ENCODE results near the gene SEC24D.

SEC24D gene

GRCh38 chr4:118837121-118837507 lies 1.2 kb upstream of the SEC24D start:
- Mint-ChIP-seq H3K4me3 (peak overlapping the region; percentile 98), H3K27ac (ENCODE audit: low read depth) (no peak overlapping the region), H3K27me3 (no peaks in the 10 kb centered on the region), H3K9me3 (no peaks in the 10 kb centered on the region), H3K4me1 (peaks cover 14% of the 10 kb centered on the region), H3K36me3 (ENCODE audit: insufficient read depth) (peaks cover 10% of the 10 kb centered on the region)
- DNase-seq (ENCODE audit: low spot score in 2 of 2) (no peak), ATAC-seq (replicated peaks; ENCODE audit: extremely low read depth, poor library complexity, severe bottlenecking) (no peak)

GRCh38 chr4:118836301-118837120 lies 585 bp upstream of the SEC24D start:
- Mint-ChIP-seq H3K27ac (ENCODE audit: low read depth) (peak overlapping the region; percentile 98), H3K4me1 (peaks cover 14% of the 10 kb centered on the region), H3K4me3 (peak overlapping the region; percentile 98), H3K36me3 (ENCODE audit: insufficient read depth) (peaks cover 12% of the 10 kb centered on the region), H3K27me3 (no peaks in the 10 kb centered on the region), H3K9me3 (no peaks in the 10 kb centered on the region)
- DNase-seq (ENCODE audit: low spot score in 2 of 2) (peak in 1 of 2 donors; percentile 37), ATAC-seq (replicated peaks; ENCODE audit: extremely low read depth, poor library complexity, severe bottlenecking) (peak; percentile 63)

- DNase-seq (ENCODE audit: low spot score in 2 of 2) (no peak), ATAC-seq (replicated peaks; ENCODE audit: extremely low read depth, poor library complexity, severe bottlenecking) (peak; percentile 29)
- peaks cover 19% of the 10 kb centered on the region for H3K36me3 Mint-ChIP-seq (ENCODE audit: insufficient read depth)
Observed at GRCh38 chr4:118834960-118835569, 861 bp downstream of the SEC24D start.

GRCh38 chr4:118834070-118834469 lies 1.9 kb downstream of the SEC24D start:
- Mint-ChIP-seq H3K36me3 (ENCODE audit: insufficient read depth) (peaks cover 28% of the 10 kb centered on the region), H3K27ac (ENCODE audit: low read depth) (no peak overlapping the region), H3K9me3 (no peaks in the 10 kb centered on the region)

More at GRCh38 chr4:118834960-118835569, 861 bp downstream of the SEC24D start:
- Mint-ChIP-seq H3K9me3 (no peaks in the 10 kb centered on the region), H3K27ac (ENCODE audit: low read depth) (peak overlapping the region; percentile 98), H3K4me1 (peaks cover 20% of the 10 kb centered on the region), H3K27me3 (no peaks in the 10 kb centered on the region), H3K4me3 (peak overlapping the region; percentile 98)

GRCh38 chr4:118833192-118833820 lies 2.6 kb downstream of the SEC24D start:
- peaks cover 26% of the 10 kb centered on the region for H3K36me3 Mint-ChIP-seq (ENCODE audit: insufficient read depth)
- H3K27me3 Mint-ChIP-seq = no peaks in the 10 kb centered on the region

More at GRCh38 chr4:118834070-118834469, 1.9 kb downstream of the SEC24D start:
- ATAC-seq (replicated peaks; ENCODE audit: extremely low read depth, poor library complexity, severe bottlenecking) (no peak), DNase-seq (ENCODE audit: low spot score in 2 of 2) (no peak)
- Mint-ChIP-seq H3K4me1 (peaks cover 20% of the 10 kb centered on the region), H3K4me3 (no peak overlapping the region), H3K27me3 (no peaks in the 10 kb centered on the region)

GRCh38 chr4:118829107-118829506 lies 6.8 kb downstream of the SEC24D start:
- Mint-ChIP-seq H3K4me1 (peaks cover 32% of the 10 kb centered on the region), H3K27ac (ENCODE audit: low read depth) (peak overlapping the region; percentile 6), H3K9me3 (no peaks in the 10 kb centered on the region), H3K4me3 (no peak overlapping the region), H3K27me3 (no peaks in the 10 kb centered on the region), H3K36me3 (ENCODE audit: insufficient read depth) (peaks cover 29% of the 10 kb centered on the region)
- DNase-seq (ENCODE audit: low spot score in 2 of 2) (no peak), ATAC-seq (replicated peaks; ENCODE audit: extremely low read depth, poor library complexity, severe bottlenecking) (no peak)

More at GRCh38 chr4:118833192-118833820, 2.6 kb downstream of the SEC24D start:
- no peak overlapping the region for H3K27ac Mint-ChIP-seq (ENCODE audit: low read depth)
- peaks cover 28% of the 10 kb centered on the region for H3K4me1 Mint-ChIP-seq
- no peak overlapping the region for H3K4me3 Mint-ChIP-seq
- ATAC-seq (replicated peaks; ENCODE audit: extremely low read depth, poor library complexity, severe bottlenecking) = no peak
- no peaks in the 10 kb centered on the region for H3K9me3 Mint-ChIP-seq
- no peak for DNase-seq (ENCODE audit: low spot score in 2 of 2)

- H3K4me3 Mint-ChIP-seq = no peak overlapping the region
- DNase-seq (ENCODE audit: low spot score in 2 of 2) (no peak), ATAC-seq (replicated peaks; ENCODE audit: extremely low read depth, poor library complexity, severe bottlenecking) (no peak)
- H3K36me3 Mint-ChIP-seq (ENCODE audit: insufficient read depth) = peaks cover 37% of the 10 kb centered on the region
- no peaks in the 10 kb centered on the region for H3K27me3 Mint-ChIP-seq
- no peaks in the 10 kb centered on the region for H3K9me3 Mint-ChIP-seq
- peaks cover 32% of the 10 kb centered on the region for H3K4me1 Mint-ChIP-seq
- H3K27ac Mint-ChIP-seq (ENCODE audit: low read depth) = no peak overlapping the region
Observed at GRCh38 chr4:118826723-118827444, 9.0 kb downstream of the SEC24D start.

GRCh38 chr4:118825799-118826198 lies 10.1 kb downstream of the SEC24D start:
- Mint-ChIP-seq H3K36me3 (ENCODE audit: insufficient read depth) (peaks cover 31% of the 10 kb centered on the region), H3K4me3 (no peak overlapping the region), H3K27me3 (no peaks in the 10 kb centered on the region), H3K27ac (ENCODE audit: low read depth) (peak overlapping the region; percentile 52), H3K9me3 (no peaks in the 10 kb centered on the region), H3K4me1 (peaks cover 30% of the 10 kb centered on the region)
- DNase-seq (ENCODE audit: low spot score in 2 of 2) (no peak), ATAC-seq (replicated peaks; ENCODE audit: extremely low read depth, poor library complexity, severe bottlenecking) (no peak)

- H3K36me3 Mint-ChIP-seq (ENCODE audit: insufficient read depth) = peaks cover 20% of the 10 kb centered on the region
- peaks cover 26% of the 10 kb centered on the region for H3K4me1 Mint-ChIP-seq
- no peak for DNase-seq (ENCODE audit: low spot score in 2 of 2)
- no peaks in the 10 kb centered on the region for H3K9me3 Mint-ChIP-seq
- H3K4me3 Mint-ChIP-seq = no peak overlapping the region
- no peak for ATAC-seq (replicated peaks; ENCODE audit: extremely low read depth, poor library complexity, severe bottlenecking)
- no peaks in the 10 kb centered on the region for H3K27me3 Mint-ChIP-seq
- peak overlapping the region; percentile 77 for H3K27ac Mint-ChIP-seq (ENCODE audit: low read depth)
Observed at GRCh38 chr4:118824141-118824540, 11.8 kb downstream of the SEC24D start.

- H3K27ac Mint-ChIP-seq (ENCODE audit: low read depth) = peak overlapping the region; percentile 7
- H3K4me1 Mint-ChIP-seq = peaks cover 20% of the 10 kb centered on the region
- no peak for DNase-seq (ENCODE audit: low spot score in 2 of 2)
- no peaks in the 10 kb centered on the region for H3K27me3 Mint-ChIP-seq
- no peak for ATAC-seq (replicated peaks; ENCODE audit: extremely low read depth, poor library complexity, severe bottlenecking)
- H3K9me3 Mint-ChIP-seq = no peaks in the 10 kb centered on the region
- H3K4me3 Mint-ChIP-seq = no peak overlapping the region
- H3K36me3 Mint-ChIP-seq (ENCODE audit: insufficient read depth) = peaks cover 19% of the 10 kb centered on the region
Observed at GRCh38 chr4:118823471-118823870, 12.5 kb downstream of the SEC24D start.

GRCh38 chr4:118821590-118822293 lies 14.2 kb downstream of the SEC24D start:
- Mint-ChIP-seq H3K27ac (ENCODE audit: low read depth) (no peak overlapping the region), H3K27me3 (no peaks in the 10 kb centered on the region)
- ATAC-seq (replicated peaks; ENCODE audit: extremely low read depth, poor library complexity, severe bottlenecking) = no peak

More at GRCh38 chr4:118821590-118822293, 14.2 kb downstream of the SEC24D start:
- H3K4me3 Mint-ChIP-seq = no peak overlapping the region
- no peaks in the 10 kb centered on the region for H3K9me3 Mint-ChIP-seq
- peaks cover 19% of the 10 kb centered on the region for H3K36me3 Mint-ChIP-seq (ENCODE audit: insufficient read depth)
- no peak for DNase-seq (ENCODE audit: low spot score in 2 of 2)
- peaks cover 12% of the 10 kb centered on the region for H3K4me1 Mint-ChIP-seq

Data from central memory CD8-positive, alpha-beta T cell (primary cell).